ENCODE results near the gene GRHPR.
A peak's percentile ranks its signal among the peaks of the same experiment; 100 is the strongest.
"Not testable (repeated sequence)": the region's sequence is repeated elsewhere in the genome, so short reads cannot be mapped to it uniquely, and the experiment has no call there.

GRHPR gene

GRCh38 chr9:37464426-37465248, 42.1 kb downstream of the GRHPR start:
- peak overlapping the region; percentile 92 for H3K27ac ChIP-seq (replicated peaks)
- H3K4me3 ChIP-seq (replicated peaks; ENCODE audit: insufficient read depth, low read length), result peak overlapping the region; percentile 97
- peak; percentile 47; the same call in 1 of the 2 replicates for TF ChIP-seq POLR2AphosphoS5 (IDR thresholded peaks at IDR 0.05; ENCODE audit: low read depth)
- TF ChIP-seq SPI1 (IDR thresholded peaks at IDR 0.05; ENCODE audit: borderline replicate concordance, low read depth), result no peak
- no peaks in the 10 kb centered on the region for H3K27me3 ChIP-seq (ENCODE audit: insufficient read depth, poor library complexity, severe bottlenecking)
- DNase-seq (ENCODE audit: low read depth in 1 of 2, low spot score in 1 of 2), result peak; percentile 22 to 58

DNA sequence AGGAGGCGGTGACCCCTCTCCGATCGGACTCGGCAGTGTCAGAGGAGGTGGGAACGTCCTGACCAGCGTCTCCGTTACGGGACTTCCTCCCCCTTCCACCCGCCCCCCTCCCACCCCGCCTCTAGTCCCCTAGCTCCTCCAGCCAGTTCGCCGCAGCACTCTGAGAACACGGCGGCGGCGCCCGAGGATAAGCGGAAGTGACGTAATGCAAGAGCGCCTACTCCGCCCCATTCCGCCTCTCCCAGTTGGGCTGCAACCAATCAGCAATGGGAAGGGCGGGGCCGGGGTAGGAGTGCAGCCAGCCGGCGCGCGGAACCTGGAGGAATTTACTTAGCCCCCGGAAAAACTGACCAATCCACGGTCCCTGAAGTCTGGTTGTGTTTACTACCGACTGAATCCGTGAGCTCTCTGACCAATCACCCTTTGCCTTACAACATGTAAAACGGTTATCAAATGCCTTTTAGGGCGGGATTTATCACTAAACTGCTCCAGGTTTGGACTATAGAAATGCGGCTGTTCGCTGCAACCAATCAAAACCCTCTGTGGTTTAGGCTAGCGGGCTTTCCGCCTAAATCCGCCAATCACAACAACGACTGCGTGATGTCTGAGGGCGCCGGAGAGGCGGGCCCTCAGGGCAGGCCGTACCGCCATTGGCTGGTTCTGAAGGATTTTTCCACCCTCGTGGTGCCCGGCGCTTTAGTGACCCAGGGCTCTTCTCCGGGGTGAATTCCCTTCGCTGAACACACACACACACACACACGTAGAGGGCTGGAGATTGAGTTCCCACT, 42.9 kb downstream of the GRHPR start, which contains the start of gene ZBTB5:
Gene ZBTB5 (minus strand): TSS at position 202 of the 788 bp plus-strand sequence. CDS start 22,899 bp downstream, outside the sequence.
- no peaks in the 10 kb centered on the region for H3K27me3 ChIP-seq (ENCODE audit: insufficient read depth, poor library complexity, severe bottlenecking)
- H3K4me3 ChIP-seq (replicated peaks; ENCODE audit: insufficient read depth, low read length), result peak within 1 kb of the TSS; percentile 97
- H3K27ac ChIP-seq (replicated peaks), result peak within 1 kb of the TSS; percentile 92
- TF ChIP-seq, protein P1, sequence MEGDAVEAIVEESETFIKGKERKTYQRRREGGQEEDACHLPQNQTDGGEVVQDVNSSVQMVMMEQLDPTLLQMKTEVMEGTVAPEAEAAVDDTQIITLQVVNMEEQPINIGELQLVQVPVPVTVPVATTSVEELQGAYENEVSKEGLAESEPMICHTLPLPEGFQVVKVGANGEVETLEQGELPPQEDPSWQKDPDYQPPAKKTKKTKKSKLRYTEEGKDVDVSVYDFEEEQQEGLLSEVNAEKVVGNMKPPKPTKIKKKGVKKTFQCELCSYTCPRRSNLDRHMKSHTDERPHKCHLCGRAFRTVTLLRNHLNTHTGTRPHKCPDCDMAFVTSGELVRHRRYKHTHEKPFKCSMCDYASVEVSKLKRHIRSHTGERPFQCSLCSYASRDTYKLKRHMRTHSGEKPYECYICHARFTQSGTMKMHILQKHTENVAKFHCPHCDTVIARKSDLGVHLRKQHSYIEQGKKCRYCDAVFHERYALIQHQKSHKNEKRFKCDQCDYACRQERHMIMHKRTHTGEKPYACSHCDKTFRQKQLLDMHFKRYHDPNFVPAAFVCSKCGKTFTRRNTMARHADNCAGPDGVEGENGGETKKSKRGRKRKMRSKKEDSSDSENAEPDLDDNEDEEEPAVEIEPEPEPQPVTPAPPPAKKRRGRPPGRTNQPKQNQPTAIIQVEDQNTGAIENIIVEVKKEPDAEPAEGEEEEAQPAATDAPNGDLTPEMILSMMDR (IDR thresholded peaks at IDR 0.05; ENCODE audit: insufficient read depth, low read length), result no peak
- peak; percentile 38; the same call in 1 of the 2 replicates for TF ChIP-seq POLR2AphosphoS5 (IDR thresholded peaks at IDR 0.05; ENCODE audit: low read depth)
- TF ChIP-seq, protein P2, sequence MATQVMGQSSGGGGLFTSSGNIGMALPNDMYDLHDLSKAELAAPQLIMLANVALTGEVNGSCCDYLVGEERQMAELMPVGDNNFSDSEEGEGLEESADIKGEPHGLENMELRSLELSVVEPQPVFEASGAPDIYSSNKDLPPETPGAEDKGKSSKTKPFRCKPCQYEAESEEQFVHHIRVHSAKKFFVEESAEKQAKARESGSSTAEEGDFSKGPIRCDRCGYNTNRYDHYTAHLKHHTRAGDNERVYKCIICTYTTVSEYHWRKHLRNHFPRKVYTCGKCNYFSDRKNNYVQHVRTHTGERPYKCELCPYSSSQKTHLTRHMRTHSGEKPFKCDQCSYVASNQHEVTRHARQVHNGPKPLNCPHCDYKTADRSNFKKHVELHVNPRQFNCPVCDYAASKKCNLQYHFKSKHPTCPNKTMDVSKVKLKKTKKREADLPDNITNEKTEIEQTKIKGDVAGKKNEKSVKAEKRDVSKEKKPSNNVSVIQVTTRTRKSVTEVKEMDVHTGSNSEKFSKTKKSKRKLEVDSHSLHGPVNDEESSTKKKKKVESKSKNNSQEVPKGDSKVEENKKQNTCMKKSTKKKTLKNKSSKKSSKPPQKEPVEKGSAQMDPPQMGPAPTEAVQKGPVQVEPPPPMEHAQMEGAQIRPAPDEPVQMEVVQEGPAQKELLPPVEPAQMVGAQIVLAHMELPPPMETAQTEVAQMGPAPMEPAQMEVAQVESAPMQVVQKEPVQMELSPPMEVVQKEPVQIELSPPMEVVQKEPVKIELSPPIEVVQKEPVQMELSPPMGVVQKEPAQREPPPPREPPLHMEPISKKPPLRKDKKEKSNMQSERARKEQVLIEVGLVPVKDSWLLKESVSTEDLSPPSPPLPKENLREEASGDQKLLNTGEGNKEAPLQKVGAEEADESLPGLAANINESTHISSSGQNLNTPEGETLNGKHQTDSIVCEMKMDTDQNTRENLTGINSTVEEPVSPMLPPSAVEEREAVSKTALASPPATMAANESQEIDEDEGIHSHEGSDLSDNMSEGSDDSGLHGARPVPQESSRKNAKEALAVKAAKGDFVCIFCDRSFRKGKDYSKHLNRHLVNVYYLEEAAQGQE (IDR thresholded peaks at IDR 0.05; ENCODE audit: insufficient replicate concordance, low read depth), result no peak
- TF ChIP-seq SPI1 (IDR thresholded peaks at IDR 0.05; ENCODE audit: borderline replicate concordance, low read depth), result peak; percentile 71
- peak; percentile 75 for TF ChIP-seq GABPA (IDR thresholded peaks at IDR 0.05; ENCODE audit: low read depth)
- DNase-seq (ENCODE audit: low read depth in 1 of 2, low spot score in 1 of 2), result peak; percentile 98 to 99

DNA sequence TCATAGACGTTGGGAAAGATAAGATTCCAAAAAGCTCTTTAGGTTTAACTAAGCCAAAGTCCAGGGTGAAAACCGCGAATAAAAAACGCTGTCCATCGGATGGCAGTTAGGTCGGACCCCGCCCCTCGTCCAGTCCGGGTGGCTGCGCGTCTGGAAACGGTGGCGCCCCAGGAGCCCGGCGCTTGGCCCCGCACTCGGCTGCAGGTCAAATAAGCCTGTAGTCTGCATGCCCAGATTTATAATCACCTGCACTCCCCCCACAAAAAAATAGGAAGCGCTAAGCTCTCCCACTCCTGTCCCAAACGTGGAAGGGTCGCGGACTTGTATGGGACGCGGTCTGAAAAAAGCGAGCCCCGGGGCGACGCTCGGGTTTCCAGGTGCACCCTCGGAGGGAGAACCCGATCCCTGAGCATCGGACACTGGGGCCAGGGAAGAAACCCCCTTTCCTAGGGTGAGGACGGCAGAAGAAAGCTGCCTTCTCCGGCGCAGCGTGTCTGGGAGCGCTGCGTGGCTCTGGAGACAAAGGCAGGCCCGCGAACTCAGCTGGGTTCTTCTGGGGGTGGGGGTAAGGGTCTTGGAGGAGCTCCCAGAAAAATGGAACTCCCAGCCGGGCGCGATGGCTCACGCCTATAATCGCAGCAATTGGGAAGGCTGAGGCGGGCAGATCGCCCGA, 43.7 kb downstream of the GRHPR start:
- no peaks in the 10 kb centered on the region for H3K27me3 ChIP-seq (ENCODE audit: insufficient read depth, poor library complexity, severe bottlenecking)

DNA sequence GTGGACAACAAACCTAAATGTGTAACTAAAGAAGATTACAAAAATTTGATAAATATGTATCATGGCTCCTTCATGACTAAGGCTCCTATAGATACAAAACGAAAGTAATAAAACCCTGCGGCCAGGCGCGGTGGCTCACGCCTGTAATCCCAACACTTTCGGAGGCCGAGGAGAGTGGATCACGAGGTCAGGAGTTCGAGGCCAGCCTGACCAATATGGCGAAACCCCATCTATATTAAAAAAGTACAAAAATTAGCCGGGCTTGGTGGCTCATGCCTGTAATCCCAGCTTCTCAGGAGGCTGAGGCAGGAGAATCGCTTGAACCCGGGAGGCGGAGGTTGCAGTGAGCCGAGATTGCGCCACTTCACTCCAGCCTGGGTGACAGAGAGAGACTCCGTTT, 45.0 kb downstream of the GRHPR start:
- H3K27me3 ChIP-seq (ENCODE audit: insufficient read depth, poor library complexity, severe bottlenecking); H3K27ac ChIP-seq (replicated peaks); DNase-seq (ENCODE audit: low read depth in 1 of 2, low spot score in 1 of 2); H3K4me3 ChIP-seq (replicated peaks; ENCODE audit: insufficient read depth, low read length): not testable (repeated sequence)

More for the DNA sequence above, 43.7 kb downstream of the GRHPR start:
- DNase-seq (ENCODE audit: low read depth in 1 of 2, low spot score in 1 of 2), result peak in 1 of 2 experiments; percentile 41
- TF ChIP-seq, protein P1 (IDR thresholded peaks at IDR 0.05; ENCODE audit: insufficient read depth, low read length), result no peak
- TF ChIP-seq, protein P2 (IDR thresholded peaks at IDR 0.05; ENCODE audit: insufficient replicate concordance, low read depth), result peak; percentile 43
- TF ChIP-seq POLR2AphosphoS5 (IDR thresholded peaks at IDR 0.05; ENCODE audit: low read depth), result peak; percentile 8; the same call in 1 of the 2 replicates
- Histone ChIP-seq H3K27ac (replicated peaks) (peak overlapping the region; percentile 92), H3K4me3 (replicated peaks; ENCODE audit: insufficient read depth, low read length) (peak overlapping the region; percentile 97)

Measured in HL-60 (cell line).